HepG2 (cell line): Measurements from ENCODE around the gene ZMIZ1. TPM values are rescaled to one million over a fixed set of nuclear protein-coding genes. Genes with fewer than 3 reads are reported as not detected.

ENCODE experiments used
- AHDC1 ChIP-seq: sonication (generic); formaldehyde crosslinking; IDR thresholded peaks from 2 replicates; pipeline ENCODE4 v1.5.1; 2020; ENCODE audit warnings: mild to moderate bottlenecking, missing genetic modification reagents, borderline replicate concordance
- CBX1 ChIP-seq: IDR thresholded peaks from one replicate; pipeline ENCODE4 v1.6.1; 2016; ENCODE audit warnings: antibody characterized with exemption, low read depth
- GATAD2A ChIP-seq: IDR thresholded peaks from 2 replicates; pipeline ENCODE4 v1.6.1; 2016
- MIXL1 ChIP-seq: IDR thresholded peaks from 2 replicates; pipeline ENCODE4 v1.6.1; 2016
- NRL ChIP-seq: sonication (generic); formaldehyde crosslinking; IDR thresholded peaks from 2 replicates; pipeline ENCODE4 v1.5.0; 2020; ENCODE audit warnings: missing genetic modification reagents, mild to moderate bottlenecking, moderate library complexity, borderline replicate concordance
- PAXIP1 ChIP-seq: sonication (generic); formaldehyde crosslinking; conservative IDR thresholded peaks from 2 replicates; pipeline ENCODE4 v1.4.0; 2020; ENCODE audit warnings: mild to moderate bottlenecking, missing genetic modification reagents, moderate library complexity
- RNF219 ChIP-seq: sonication (generic); formaldehyde crosslinking; IDR thresholded peaks from 2 replicates; pipeline ENCODE4 v1.5.0; 2020; ENCODE audit warnings: mild to moderate bottlenecking, missing genetic modification reagents
- SMAD1 ChIP-seq: sonication (generic); formaldehyde crosslinking; IDR thresholded peaks from 2 replicates; pipeline ENCODE4 v1.4.0; 2020; ENCODE audit warnings: missing genetic modification reagents, low read depth, mild to moderate bottlenecking, borderline replicate concordance
- SOX13 ChIP-seq, 3 experiments: fragments of 450-650 bp in 1 of 3; sonication (generic) in 1 of 3; formaldehyde crosslinking in 1 of 3; IDR thresholded peaks in 2 of 3; conservative IDR thresholded peaks in 1 of 3; 2 replicates each; pipeline versions ENCODE4 v1.5.0 to v1.6.1; 2016 to 2020; ENCODE audit warnings: antibody characterized with exemption in 1 of 3, mild to moderate bottlenecking in 1 of 3, missing compliant biosample characterization in 1 of 3, missing genetic modification reagents in 1 of 3, moderate library complexity in 1 of 3
- TFAP4 ChIP-seq: sonication (generic); IDR thresholded peaks from 2 replicates; pipeline ENCODE4 v1.6.1; 2016; ENCODE audit warnings: low read depth, borderline replicate concordance
- XBP1 ChIP-seq: sonication (generic); formaldehyde crosslinking; IDR thresholded peaks from 2 replicates; pipeline ENCODE4 v1.5.0; 2020; ENCODE audit warnings: missing genetic modification reagents
- ZBTB34 ChIP-seq: sonication (generic); formaldehyde crosslinking; IDR thresholded peaks from 2 replicates; pipeline ENCODE4 v1.8.0; 2022; ENCODE audit warnings: mild to moderate bottlenecking, missing genetic modification reagents
- ZNF367 ChIP-seq: sonication (generic); formaldehyde crosslinking; IDR thresholded peaks from 2 replicates; pipeline ENCODE4 v1.4.0; 2020; ENCODE audit warnings: missing genetic modification reagents, borderline replicate concordance
- ZNF577 ChIP-seq: sonication (generic); formaldehyde crosslinking; IDR thresholded peaks from 2 replicates; pipeline ENCODE4 v1.4.0; 2020; ENCODE audit warnings: mild to moderate bottlenecking, low read depth, missing genetic modification reagents, borderline replicate concordance
- polyA plus RNA-seq, 8 experiments: library from polyadenylated mRNA; depleted of rRNA in 3 of 8; stranded (reverse) in 7 of 8; unstranded in 1 of 8; fragments of >200 nt; fragmentation: Illumina TruSeq in 4 of 8; extraction: Trizol in 4 of 8; gene quantifications; 2 replicates each; pipeline versions ENCODE4 v1.2.1 to v1.2.3, GENCODE V29; 2011 to 2016; ENCODE audit warnings: low read depth in 4 of 8, missing spikeins in 1 of 8, mixed read lengths in 1 of 8; ENCODE audit not compliant: insufficient read depth in 1 of 8
- total RNA-seq, 5 experiments: library from RNA; depleted of rRNA; stranded (reverse); fragments of >200 nt; fragmentation: Illumina TruSeq; extraction: Trizol; gene quantifications; 2 replicates each; pipeline ENCODE4 v1.2.3, GENCODE V29; 2016; ENCODE audit warnings: low read depth in 1 of 5

Gene ZMIZ1
- total and polyA plus RNA-seq, 2 of the 13 experiments (the other 11 are each of a cell fraction or from before 2014, with no cell fraction given), result 5.3 to 10.2 TPM

GRCh38 chr10:79071396-79071923, 2.7 kb downstream of the ZMIZ1 start (continued):
- TF ChIP-seq AHDC1 (CRISPR knock-in tag) (no peak), MIXL1 (no peak), XBP1 (no peak), ZBTB34 (CRISPR knock-in tag) (0 out of 2 replicates have a peak, but pooled peaks have one; percentile 44), TFAP4 (0 out of 2 replicates have a peak, but pooled peaks have one; percentile 15), CBX1 (peak; percentile 21), SOX13 (IDR thresholded peaks at IDR 0.05) (peak; percentile 45), SOX13 (CRISPR knock-in tag; conservative IDR thresholded peaks at IDR 0.05 in 1 of 2, IDR thresholded peaks at IDR 0.05 in 1 of 2) (peak in 1 of 2 experiments; percentile 85; a peak in 2 of 4 replicates), PAXIP1 (CRISPR knock-in tag) (0 out of 2 replicates have a peak, but pooled peaks have one; percentile 26), ZNF367 (CRISPR knock-in tag) (no peak), ZNF577 (no peak), GATAD2A (CRISPR knock-in tag) (peak; percentile 60), NRL (peak; percentile 0; the same call in 1 of the 2 replicates), SMAD1 (CRISPR knock-in tag) (0 out of 2 replicates have a peak, but pooled peaks have one; percentile 18), RNF219 (CRISPR knock-in tag) (no peak)
